ENCODE data around the gene CLNK. TPM values are rescaled to one million over a fixed set of nuclear protein-coding genes. Genes with fewer than 3 reads are reported as not detected.

CLNK gene
- polyA plus RNA-seq, 2 of the 4 experiments (the other 2 are of a cell fraction) = not detected

DNA sequence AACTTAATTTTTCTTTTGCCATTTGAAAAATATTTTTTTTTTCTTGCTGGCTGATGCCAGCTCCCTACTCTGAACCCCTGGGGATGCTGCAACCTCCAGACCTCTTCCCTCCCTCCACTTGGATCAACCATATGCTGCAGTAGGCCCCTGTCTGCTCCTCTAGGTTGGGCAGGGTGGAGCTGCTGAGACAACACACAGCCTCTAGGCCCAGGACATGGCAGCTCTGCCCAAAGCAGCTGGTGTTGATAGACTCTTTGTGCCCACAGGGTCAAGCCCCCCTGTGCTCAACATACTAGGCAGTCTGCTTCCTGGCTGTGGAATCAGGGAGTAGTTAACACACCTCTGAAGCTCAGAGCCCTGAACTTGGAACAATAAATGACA lies 19.9 kb upstream of the CLNK start:
- POLR2A ChIA-PET = no interaction called here
- no peak overlapping the region for H3K4me3 ChIP-seq

GRCh38 chr4:10703766-10704429 lies 19.3 kb upstream of the CLNK start:
- Histone ChIP-seq H3K9me3 (no peaks in the 10 kb centered on the region), H3K4me3 (no peak overlapping the region), H3K4me1 (no peaks in the 10 kb centered on the region), H3K27ac (no peak overlapping the region), H3K4me2 (no peak overlapping the region)
- ATAC-seq (no peak), DNase-seq (ENCODE audit: low read depth in 1 of 2, low spot score in 1 of 2) (no peak), FAIRE-seq (no peak)
- ChIA-PET CTCF (no interaction called here), POLR2A (no interaction called here)
- 6% methylated on average over 3 of the region's 3 CpGs for WGBS (ENCODE audit: missing lambda C conversion rate)
- TF ChIP-seq, protein P1, sequence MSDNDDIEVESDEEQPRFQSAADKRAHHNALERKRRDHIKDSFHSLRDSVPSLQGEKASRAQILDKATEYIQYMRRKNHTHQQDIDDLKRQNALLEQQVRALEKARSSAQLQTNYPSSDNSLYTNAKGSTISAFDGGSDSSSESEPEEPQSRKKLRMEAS (IDR thresholded peaks at IDR 0.05) = no peak
- TF ChIP-seq GATA3 (IDR thresholded peaks at IDR 0.05; ENCODE audit: borderline replicate concordance) = no peak
- no peak for TF ChIP-seq RAD21 (conservative IDR thresholded peaks at IDR 0.05 in 1 of 2, IDR thresholded peaks at IDR 0.05 in 1 of 2)
- no peak for TF ChIP-seq RARB (CRISPR knock-in tag; IDR thresholded peaks at IDR 0.05)
- TF ChIP-seq CTCF (IDR thresholded peaks at IDR 0.05) = no peak
- no peak for TF ChIP-seq HOXB13 (CRISPR knock-in tag; IDR thresholded peaks at IDR 0.05; ENCODE audit: low read depth)
- no peak for TF ChIP-seq HDAC2 (IDR thresholded peaks at IDR 0.05)
- TF ChIP-seq HEYL (CRISPR knock-in tag; IDR thresholded peaks at IDR 0.05) = no peak
- no peak for TF ChIP-seq RNF2 (IDR thresholded peaks at IDR 0.05; ENCODE audit: borderline replicate concordance, low read depth)

More for the DNA sequence above, 19.9 kb upstream of the CLNK start:
- no peak overlapping the region for H3K4me2 ChIP-seq
- H3K4me1 ChIP-seq = no peaks in the 10 kb centered on the region
- DNase-seq (ENCODE audit: low read depth in 1 of 2, low spot score in 1 of 2) (no peak), ATAC-seq (no peak), FAIRE-seq (no peak)
- no peak overlapping the region for H3K27ac ChIP-seq
- H3K9me3 ChIP-seq = no peaks in the 10 kb centered on the region
- TF ChIP-seq CTCF (IDR thresholded peaks at IDR 0.05) (no peak), KDM5A (IDR thresholded peaks at IDR 0.05) (no peak), PBX3 (IDR thresholded peaks at IDR 0.05) (no peak), EHMT2 (IDR thresholded peaks at IDR 0.05; ENCODE audit: low read depth) (no peak), USF2 (IDR thresholded peaks at IDR 0.05) (no peak), HOXA7 (CRISPR knock-in tag; IDR thresholded peaks at IDR 0.05) (no peak), NPAS2 (CRISPR knock-in tag; IDR thresholded peaks at IDR 0.05; ENCODE audit: borderline replicate concordance) (no peak), ESRRA (IDR thresholded peaks at IDR 0.05; ENCODE audit: borderline replicate concordance, low read length) (no peak), POLR2A (IDR thresholded peaks at IDR 0.05; ENCODE audit: low read length) (no peak)
- TF ChIP-seq, protein P2, sequence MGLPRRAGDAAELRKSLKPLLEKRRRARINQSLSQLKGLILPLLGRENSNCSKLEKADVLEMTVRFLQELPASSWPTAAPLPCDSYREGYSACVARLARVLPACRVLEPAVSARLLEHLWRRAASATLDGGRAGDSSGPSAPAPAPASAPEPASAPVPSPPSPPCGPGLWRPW (IDR thresholded peaks at IDR 0.05) = no peak
- CTCF ChIA-PET = no interaction called here
